H1 (cell line): Measurements from ENCODE around the gene PGBD5. TPM values are rescaled to one million over a fixed set of nuclear protein-coding genes. Genes with fewer than 3 reads are reported as not detected.

Source experiments
- NRF1 ChIP-seq: IDR thresholded peaks from 2 replicates; pipeline ENCODE4 v1.6.1; 2011; ENCODE audit warnings: mild to moderate bottlenecking, low read depth, low read length, improper control_type of control experiment
- SIN3A ChIP-seq, 2 experiments: IDR thresholded peaks in 1 of 2; conservative IDR thresholded peaks in 1 of 2; 2 replicates each; pipeline ENCODE4 v1.6.1; 2011 to 2012; ENCODE audit warnings: low read length in 2 of 2, improper control_type of control experiment in 1 of 2, low read depth in 1 of 2, mild to moderate bottlenecking in 1 of 2
- SP1 ChIP-seq: IDR thresholded peaks from 2 replicates; pipeline ENCODE4 v1.6.1; 2011; ENCODE audit warnings: low read depth, low read length
- SP2 ChIP-seq: IDR thresholded peaks from 2 replicates; pipeline ENCODE4 v1.6.1; 2012; ENCODE audit warnings: mild to moderate bottlenecking, low read length, inconsistent platforms
- USF2 ChIP-seq: IDR thresholded peaks from 2 replicates; pipeline ENCODE4 v1.6.1; 2011; ENCODE audit warnings: low read length, improper control_type of control experiment
- polyA plus RNA-seq, 7 experiments: library from polyadenylated mRNA; depleted of rRNA in 3 of 7; stranded (reverse) in 5 of 7; unstranded in 2 of 7; fragments of >200 nt in 5 of 7; fragments of 200-250 nt in 2 of 7; gene quantifications; 1 replicate in 5 of 7; 2 replicates in 1 of 7; 4 replicates in 1 of 7; pipeline versions ENCODE4 v1.2.1 to v1.2.3, GENCODE V29; 2011 to 2013; ENCODE audit warnings: missing spikeins in 2 of 7, mixed read lengths in 2 of 7
- total RNA-seq: library from RNA; stranded (reverse); fragmentation: NEBNext Ultra II Directional; extraction: Animal tissue kit (Norgen Biotek cat#: 25700); gene quantifications from 2 replicates; pipeline ENCODE4 v1.2.1, GENCODE V29; 2021

Gene PGBD5
- total and polyA plus RNA-seq, 2 of the 8 experiments (the other 6 are each of a cell fraction or from before 2014, with no cell fraction given): 16.3 to 18.4 TPM

- TF ChIP-seq USF2 (no peak), SIN3A (conservative IDR thresholded peaks at IDR 0.05 in 1 of 2, IDR thresholded peaks at IDR 0.05 in 1 of 2; ENCODE audit: low read depth in 1 of 2, low read length in 2 of 2) (no peak), SP2 (no peak), NRF1 (no peak), SP1 (no peak)
Measured at GRCh38 chr1:230429067-230429735, 3.1 kb upstream of the PGBD5 start (continued).
